ENCODE results near the gene CDK17.

DNA sequence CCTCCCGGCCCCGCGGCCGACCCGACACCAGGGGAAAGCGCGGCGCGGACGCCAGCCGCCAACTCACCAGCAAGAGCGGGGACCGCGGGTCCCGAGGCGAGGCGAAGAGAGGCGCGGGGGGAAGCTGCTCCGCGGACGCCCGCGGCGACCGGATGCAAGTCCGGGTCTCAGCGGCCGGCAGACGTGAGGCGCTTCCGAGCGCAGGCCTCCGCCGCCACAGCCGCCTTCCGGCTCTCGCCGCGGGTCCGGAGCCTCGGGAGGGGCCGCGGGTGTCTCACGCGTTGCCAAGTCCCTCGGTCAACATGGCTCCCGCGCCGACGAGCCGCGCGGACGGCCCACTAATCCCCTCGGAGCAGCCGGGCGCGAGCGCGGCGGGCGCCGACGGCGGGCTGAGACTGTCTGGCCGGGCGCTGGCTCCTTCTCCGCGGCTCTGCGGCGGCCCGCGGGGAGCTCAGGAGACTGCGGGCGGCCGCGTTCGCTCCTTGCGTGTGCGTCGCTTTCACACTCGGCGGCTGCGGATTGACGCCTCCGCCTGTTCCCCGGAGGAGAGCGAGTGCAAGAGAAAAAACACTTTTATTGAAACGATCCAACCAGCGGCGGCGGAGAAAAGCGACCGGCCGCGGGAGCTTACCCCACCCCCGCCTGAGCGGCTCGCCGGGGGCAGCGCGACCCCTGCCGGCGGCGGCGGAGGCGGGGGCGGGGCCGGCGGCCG is at the start of gene CDK17:
- TF ChIP-seq, protein P1, sequence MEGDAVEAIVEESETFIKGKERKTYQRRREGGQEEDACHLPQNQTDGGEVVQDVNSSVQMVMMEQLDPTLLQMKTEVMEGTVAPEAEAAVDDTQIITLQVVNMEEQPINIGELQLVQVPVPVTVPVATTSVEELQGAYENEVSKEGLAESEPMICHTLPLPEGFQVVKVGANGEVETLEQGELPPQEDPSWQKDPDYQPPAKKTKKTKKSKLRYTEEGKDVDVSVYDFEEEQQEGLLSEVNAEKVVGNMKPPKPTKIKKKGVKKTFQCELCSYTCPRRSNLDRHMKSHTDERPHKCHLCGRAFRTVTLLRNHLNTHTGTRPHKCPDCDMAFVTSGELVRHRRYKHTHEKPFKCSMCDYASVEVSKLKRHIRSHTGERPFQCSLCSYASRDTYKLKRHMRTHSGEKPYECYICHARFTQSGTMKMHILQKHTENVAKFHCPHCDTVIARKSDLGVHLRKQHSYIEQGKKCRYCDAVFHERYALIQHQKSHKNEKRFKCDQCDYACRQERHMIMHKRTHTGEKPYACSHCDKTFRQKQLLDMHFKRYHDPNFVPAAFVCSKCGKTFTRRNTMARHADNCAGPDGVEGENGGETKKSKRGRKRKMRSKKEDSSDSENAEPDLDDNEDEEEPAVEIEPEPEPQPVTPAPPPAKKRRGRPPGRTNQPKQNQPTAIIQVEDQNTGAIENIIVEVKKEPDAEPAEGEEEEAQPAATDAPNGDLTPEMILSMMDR (IDR thresholded peaks at IDR 0.05), result peak in 4 of 6 experiments; percentile 13 to 84 (median 49)
- TF ChIP-seq POLR2A (IDR thresholded peaks at IDR 0.05), result peak; percentile 7 to 73

All from thyroid gland (tissue), 4 donors.